Measurements from ENCODE around the gene YAF2.
A peak's percentile ranks its signal among the peaks of the same experiment; 100 is the strongest.
"Not testable (repeated sequence)": the region's sequence is repeated elsewhere in the genome, so short reads cannot be mapped to it uniquely, and the experiment has no call there.

The YAF2 gene

GRCh38 chr12:42192686-42193085 is 45.4 kb downstream of the YAF2 start:
- no peak for DNase-seq

- no peak for DNase-seq
Measured at GRCh38 chr12:42192258-42192657, 45.8 kb downstream of the YAF2 start.

- DNase-seq, result no peak
Measured at GRCh38 chr12:42190376-42190775, 47.7 kb downstream of the YAF2 start.

DNA sequence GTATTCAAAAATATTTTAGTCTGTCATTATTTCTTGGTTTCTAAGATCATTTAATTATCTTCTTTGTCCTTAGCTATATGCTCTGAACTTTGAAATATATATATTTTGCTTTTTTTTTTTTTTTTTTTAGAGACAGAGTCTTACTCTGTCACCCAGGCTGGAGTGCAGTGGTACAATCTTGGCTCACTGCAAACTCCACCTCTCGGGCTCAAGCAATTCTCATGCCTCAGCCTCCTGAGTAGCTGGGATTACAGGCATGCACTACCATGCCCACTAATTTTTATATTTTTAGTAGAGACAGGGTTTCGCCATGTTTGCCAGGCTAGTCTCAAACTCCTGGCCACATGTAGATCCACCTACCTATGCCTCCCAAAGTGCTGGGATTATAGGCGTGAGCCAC is 49.8 kb downstream of the YAF2 start:
- DNase-seq, result not testable (repeated sequence)

GRCh38 chr12:42187799-42188198 is 50.2 kb downstream of the YAF2 start:
- DNase-seq, result no peak

DNA sequence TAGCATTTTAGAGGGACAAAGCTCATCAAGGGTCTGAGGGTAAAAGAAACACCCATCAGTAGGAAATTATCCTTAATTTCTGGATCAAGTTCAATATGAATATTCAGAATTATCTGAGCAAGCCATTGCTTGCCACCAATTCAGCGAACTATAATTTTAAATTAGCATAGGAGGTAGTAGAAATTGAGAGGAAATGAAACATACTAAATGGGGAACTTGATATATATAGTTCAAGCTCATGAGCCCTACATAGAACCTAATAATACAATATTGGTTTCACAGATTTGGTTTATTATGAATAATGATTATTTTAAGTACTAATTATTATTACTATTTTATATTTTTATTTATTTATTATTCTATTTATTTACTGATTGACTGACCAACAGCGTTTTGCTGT is 51.3 kb downstream of the YAF2 start:
- DNase-seq, result no peak

GRCh38 chr12:42182394-42182793 is 55.7 kb downstream of the YAF2 start:
- DNase-seq, result no peak

DNA sequence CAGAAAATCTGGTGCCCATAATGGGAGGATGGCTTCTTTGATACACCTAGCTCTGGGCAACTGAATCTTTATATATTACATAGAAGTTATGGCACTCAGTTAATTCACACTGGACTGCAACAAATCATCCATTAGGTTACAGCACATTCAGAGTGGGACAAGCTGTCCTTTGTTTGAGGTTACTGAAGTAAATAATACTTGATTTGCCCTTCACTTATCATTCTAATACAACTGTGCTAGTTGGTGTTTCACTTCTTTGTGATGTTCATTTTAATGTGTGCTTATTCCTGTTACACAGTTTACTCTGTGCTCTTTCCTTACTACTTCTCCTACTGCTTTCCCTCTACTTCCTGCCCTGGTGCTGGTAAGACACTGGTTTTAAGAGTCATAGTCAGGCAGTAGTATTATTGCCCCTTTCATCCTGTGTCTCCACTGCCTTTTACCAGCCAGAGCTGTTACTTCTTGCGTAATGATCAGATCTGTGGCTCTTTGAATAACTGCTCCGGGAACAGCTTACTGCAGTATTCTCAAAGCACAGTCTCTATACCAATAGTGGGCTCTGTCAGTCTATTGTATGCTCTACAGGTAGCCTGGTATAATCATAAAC is 57.0 kb downstream of the YAF2 start:
- DNase-seq, result no peak

DNA sequence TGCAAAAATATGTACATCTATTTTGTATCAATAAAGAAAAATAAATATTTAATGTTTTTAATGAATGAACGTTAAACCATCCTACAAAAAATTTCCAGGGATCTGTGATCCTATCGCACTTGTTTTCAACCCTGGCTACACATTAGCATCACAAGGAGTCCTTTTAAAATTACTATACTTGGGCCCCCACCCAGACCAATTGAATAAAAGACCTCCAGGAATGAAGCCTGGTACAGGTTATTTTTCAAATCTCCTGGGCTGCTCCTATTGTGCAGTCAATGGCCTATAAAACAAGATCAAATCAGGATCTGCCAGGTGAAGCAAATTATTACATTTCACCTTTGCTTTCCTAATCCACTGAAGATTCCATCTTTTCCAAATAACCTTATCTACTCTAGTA is 59.9 kb downstream of the YAF2 start:
- no peak for DNase-seq

DNA sequence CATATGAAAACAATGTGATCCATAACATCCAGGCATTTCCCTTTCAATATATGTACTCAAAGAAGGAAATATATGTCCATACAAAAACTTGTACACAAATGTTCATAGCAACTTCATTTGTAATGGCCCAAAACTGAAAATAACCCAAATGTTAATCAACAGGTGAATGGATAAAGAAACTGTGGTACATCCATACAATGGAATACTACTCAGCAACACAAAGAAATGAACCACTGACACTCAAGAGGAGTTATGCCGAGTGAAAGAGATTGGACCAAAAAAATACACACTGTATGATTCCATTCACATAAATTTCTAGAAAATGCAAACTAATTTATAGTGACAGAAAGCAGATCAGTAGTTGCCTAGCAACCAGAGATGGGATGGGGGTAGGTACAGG is 63.1 kb downstream of the YAF2 start:
- DNase-seq, result no peak

GRCh38 chr12:42173961-42174521 is 64.0 kb downstream of the YAF2 start:
- DNase-seq, result no peak

DNA sequence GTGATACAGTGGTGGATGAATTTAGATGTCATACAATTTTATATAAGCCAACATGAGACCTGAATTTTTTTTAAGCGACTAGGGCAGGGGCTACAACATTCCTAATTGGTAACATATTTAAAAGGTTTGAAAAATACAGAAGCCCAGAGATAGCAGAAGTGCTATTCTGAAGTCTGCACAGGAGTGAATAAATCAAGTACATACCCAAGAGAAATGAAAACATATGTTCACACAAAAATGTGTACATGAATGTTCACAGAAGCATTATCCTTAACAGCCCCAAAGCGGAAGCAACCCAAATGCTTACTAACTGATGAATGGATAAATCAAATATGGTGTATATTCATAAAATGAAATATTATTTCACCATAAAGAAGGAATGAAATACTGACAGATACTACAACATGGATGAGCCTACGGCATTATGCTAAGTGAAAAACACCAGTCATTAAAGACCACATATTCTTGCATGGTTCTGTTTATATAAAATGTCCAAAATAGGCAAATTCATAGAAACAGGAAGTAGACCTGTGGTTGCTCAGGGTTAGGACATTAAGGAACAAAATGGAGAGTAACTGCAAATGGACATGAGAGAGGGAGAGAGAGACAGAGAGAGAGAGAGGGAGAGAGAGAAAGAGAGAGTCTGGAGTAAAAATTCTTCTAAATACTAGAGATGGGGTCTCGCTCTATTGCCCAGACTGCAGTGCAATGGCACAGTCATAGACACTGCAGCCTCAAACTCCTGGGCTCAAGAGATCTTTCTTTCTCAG is 65.4 kb downstream of the YAF2 start:
- DNase-seq, result no peak

DNA sequence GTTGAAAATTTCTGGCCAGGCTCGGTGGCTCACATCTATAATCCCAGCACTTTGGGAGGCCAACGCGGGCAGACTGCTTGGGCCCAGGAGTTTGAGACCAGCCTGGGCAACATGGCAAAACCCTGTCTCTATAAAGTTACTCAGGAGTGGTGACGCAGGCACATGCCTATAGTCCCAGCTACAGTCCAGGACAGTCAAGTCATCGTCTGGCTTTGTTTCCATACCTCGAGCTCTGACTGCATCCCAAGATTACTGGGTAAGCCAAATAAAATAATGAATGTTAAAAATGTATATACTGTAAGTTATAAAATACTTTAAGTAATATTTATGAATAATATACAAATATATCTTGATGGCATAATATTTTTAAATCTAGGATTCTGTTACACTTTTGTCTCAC is 70.3 kb downstream of the YAF2 start:
- DNase-seq, result no peak

DNA sequence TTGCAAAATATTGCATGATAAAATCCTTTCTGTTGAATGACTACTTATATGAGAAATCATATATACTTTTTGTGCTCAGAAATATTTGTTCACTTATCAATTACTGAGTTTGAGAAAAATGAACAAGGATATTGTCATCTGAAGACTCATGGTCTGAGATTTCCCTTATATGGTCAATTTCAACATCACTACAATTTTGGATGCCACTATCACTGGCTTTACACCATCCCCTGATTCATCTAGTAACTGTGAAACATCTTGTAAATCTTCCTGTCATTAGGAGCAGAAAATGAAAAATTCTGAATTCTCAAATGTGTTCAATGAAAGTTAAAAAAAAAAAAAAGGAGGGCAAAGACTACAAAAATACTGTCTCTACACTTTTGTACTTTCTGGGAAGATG is 71.5 kb downstream of the YAF2 start:
- DNase-seq, result no peak

- DNase-seq, result no peak
Measured at GRCh38 chr12:42163913-42164312, 74.1 kb downstream of the YAF2 start.

- no peak for DNase-seq
Measured at GRCh38 chr12:42162965-42163364, 75.1 kb downstream of the YAF2 start.

DNA sequence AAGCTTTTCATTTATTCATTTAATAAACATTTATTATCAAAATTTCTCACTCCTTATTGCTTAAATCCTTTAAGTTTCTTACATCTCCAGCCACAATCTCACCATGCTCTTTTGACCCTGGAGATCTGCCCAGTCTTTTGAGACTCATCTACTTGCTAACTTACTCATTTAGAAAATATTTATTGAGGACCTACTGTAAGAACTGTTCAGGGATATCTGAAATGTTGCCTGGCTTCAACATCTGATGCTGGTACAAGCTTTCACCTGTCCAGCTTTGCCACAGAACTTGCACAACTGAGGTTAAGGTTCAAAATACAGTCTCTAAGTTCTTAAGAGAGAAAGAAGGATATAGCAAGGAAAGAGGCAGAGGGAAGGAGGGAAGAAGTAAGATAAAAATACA is 75.9 kb downstream of the YAF2 start:
- DNase-seq, result no peak

GRCh38 chr12:42161529-42161928 is 76.5 kb downstream of the YAF2 start:
- no peak for DNase-seq

GRCh38 chr12:42156232-42156631 is 81.8 kb downstream of the YAF2 start:
- no peak for DNase-seq

DNA sequence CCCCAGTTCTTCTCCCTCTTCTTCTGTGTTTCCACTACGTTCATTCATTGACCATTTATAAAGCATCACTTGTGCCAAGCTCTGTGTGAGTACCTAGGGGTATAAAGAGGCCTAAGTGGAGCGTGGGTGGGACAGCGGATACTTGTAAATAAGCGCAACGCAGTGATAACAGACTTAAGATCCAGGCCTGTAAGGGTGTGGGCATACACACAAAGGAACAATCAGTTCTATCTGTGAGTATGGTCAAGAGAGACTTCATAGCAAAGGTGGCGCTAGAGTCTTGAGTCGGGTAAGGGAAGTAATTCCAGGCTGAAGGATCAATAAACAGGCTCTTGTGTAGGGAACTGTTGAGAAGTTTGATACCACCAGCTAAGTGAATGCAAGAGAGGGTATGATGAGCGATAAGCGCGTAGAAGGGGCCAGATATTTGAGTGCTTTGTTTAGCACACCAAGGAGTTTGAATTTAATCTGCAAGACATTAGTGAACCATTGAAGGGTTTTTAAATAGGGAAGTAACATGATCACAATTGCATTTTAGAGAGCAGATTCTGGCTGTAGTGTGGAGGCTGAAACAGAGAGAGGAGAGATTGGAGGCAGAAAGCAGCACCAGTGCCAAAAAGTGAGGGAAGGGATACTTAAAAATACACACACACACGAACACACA is 92.4 kb downstream of the YAF2 start:
- DNase-seq, result no peak

DNA sequence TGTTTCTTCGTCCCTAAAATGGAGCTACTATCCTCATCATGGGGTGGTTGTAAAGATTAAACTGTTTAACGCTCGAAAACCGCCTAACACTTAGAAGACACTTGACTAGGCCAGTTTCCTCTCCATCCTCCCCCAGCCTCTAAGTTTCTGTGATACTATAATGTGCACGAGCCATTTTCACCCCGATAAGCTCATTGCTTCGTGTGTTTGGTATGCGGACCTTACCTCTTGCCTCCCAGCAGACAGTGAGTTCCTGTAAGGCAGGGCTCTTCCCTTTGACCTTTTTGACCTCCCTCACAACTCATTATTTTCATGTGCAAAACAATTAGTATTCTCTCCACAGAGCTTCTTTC is 92.9 kb downstream of the YAF2 start:
- DNase-seq, result no peak

GRCh38 chr12:42144408-42145196 is 93.4 kb downstream of the YAF2 start, which contains the start of gene GXYLT1:
Gene GXYLT1, minus strand, starts transcription at chr12:42144874. Its CDS starts 228 bp downstream, at chr12:42144646.
- DNase-seq, result peak; percentile 93

DNA sequence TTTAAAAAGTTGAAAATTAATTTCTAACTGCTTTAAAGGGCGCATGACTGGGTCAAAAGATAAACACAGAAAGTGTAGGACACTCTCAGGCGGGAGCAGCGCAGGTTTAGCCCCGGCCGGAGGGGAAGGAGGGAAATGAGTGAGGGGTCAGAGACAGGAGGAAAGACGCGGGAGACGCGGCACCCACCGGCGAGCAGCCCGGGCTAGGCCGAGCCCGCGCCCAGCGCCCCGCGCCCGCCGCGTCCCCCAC is 94.0 kb downstream of the YAF2 start:
- DNase-seq, result no peak

Measured in COR-L47 (cell line).